ENCODE results near the gene TOGARAM2.

DNA sequence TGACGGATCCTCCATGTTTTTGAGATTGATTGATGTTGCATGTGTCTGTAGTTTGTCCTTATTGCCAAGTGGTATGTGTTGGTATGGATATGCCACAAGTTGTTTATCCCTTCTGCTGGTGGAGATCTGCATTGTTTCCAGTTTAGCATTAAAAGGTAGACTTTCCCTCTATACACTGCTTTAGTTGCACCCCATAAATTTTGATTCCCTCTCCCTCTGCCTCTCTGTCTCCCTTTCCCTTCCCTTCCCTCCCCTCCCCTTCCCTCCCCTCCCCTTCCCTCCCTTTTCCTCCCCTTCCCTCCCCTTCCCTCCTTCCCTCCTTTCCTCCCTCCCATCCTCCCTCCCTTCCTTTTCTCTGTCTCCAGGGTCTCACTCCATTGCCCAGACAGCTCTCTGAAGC, 18.6 kb upstream of the TOGARAM2 start:
- TF ChIP-seq, protein P1, sequence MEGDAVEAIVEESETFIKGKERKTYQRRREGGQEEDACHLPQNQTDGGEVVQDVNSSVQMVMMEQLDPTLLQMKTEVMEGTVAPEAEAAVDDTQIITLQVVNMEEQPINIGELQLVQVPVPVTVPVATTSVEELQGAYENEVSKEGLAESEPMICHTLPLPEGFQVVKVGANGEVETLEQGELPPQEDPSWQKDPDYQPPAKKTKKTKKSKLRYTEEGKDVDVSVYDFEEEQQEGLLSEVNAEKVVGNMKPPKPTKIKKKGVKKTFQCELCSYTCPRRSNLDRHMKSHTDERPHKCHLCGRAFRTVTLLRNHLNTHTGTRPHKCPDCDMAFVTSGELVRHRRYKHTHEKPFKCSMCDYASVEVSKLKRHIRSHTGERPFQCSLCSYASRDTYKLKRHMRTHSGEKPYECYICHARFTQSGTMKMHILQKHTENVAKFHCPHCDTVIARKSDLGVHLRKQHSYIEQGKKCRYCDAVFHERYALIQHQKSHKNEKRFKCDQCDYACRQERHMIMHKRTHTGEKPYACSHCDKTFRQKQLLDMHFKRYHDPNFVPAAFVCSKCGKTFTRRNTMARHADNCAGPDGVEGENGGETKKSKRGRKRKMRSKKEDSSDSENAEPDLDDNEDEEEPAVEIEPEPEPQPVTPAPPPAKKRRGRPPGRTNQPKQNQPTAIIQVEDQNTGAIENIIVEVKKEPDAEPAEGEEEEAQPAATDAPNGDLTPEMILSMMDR (IDR thresholded peaks at IDR 0.05 in 4 of 5, conservative IDR thresholded peaks at IDR 0.05 in 1 of 5) = no peak
- TF ChIP-seq POLR2A (IDR thresholded peaks at IDR 0.05) = no peak
